Vagina (tissue), 2 donors: ENCODE data around the gene BCAS3. TPM values are rescaled to one million over a fixed set of nuclear protein-coding genes. Genes with fewer than 3 reads are reported as not detected.

Experiments used
- DNase-seq, 2 donors: peaks; one replicate each; pipeline ENCODE4 v3.0.0-alpha.2; 2017; ENCODE audit errors: extremely low spot score in 2 of 2
- H3K27ac ChIP-seq: fragments of 200-600 bp; sonication (generic); one replicate; pipeline ENCODE4 v1.5.1; 2019
- H3K27me3 ChIP-seq: fragments of 200-600 bp; sonication (generic); one replicate; pipeline ENCODE4 v1.5.1; 2019
- H3K36me3 ChIP-seq, 2 donors: fragments of 200-600 bp; sonication (generic); one replicate each; pipeline ENCODE4 v1.5.1; 2017 to 2019
- H3K4me1 ChIP-seq: fragments of 200-600 bp; sonication (generic); one replicate; pipeline ENCODE4 v1.5.1; 2019
- H3K4me3 ChIP-seq, 2 donors: fragments of 200-600 bp; sonication (generic); 1 replicate in 1 of 2; 2 replicates in 1 of 2; pipeline ENCODE4 v1.5.1; 2016 to 2019
- H3K9me3 ChIP-seq: fragments of 200-600 bp; sonication (generic); one replicate; pipeline ENCODE4 v1.5.1; 2019
- POLR2A ChIP-seq, 2 donors: fragments of 450-650 bp; IDR thresholded peaks; one replicate each; pipeline ENCODE4 v1.6.1; 2017; ENCODE audit warnings: antibody characterized with exemption in 2 of 2, mild to moderate bottlenecking in 2 of 2, moderate library complexity in 2 of 2
- POLR2AphosphoS5 ChIP-seq, 2 donors: sonication (generic); formaldehyde crosslinking; IDR thresholded peaks; one replicate each; pipeline ENCODE4 v1.9.0; 2017; ENCODE audit warnings: antibody characterized with exemption in 2 of 2, mild to moderate bottlenecking in 2 of 2, low read depth in 1 of 2; ENCODE audit not compliant: insufficient read depth in 1 of 2
- intact Hi-C: fragments of 100-400 bp; cut with DNase I; formaldehyde crosslinking; loops from one replicate; pipeline ENCODE4 v1.15.1; 2023
- total RNA-seq: library from RNA; depleted of rRNA; stranded (reverse); fragments of >200 nt; gene quantifications from one replicate; pipeline ENCODE4 v1.2.3, GENCODE V29; 2016
- TF ChIP-seq, protein P1 (sequence below), 3 experiments: fragments of 450-650 bp in 2 of 3; fragments of 200-600 bp in 1 of 3; sonication (generic) in 1 of 3; IDR thresholded peaks; one replicate each; pipeline ENCODE4 v1.5.1; 2017 to 2019; ENCODE audit warnings: antibody characterized with exemption in 3 of 3, mild to moderate bottlenecking in 2 of 3, moderate library complexity in 2 of 3

Gene BCAS3
- total RNA-seq, 1 donor from 2014 or later, result 33.1 TPM

DNA sequence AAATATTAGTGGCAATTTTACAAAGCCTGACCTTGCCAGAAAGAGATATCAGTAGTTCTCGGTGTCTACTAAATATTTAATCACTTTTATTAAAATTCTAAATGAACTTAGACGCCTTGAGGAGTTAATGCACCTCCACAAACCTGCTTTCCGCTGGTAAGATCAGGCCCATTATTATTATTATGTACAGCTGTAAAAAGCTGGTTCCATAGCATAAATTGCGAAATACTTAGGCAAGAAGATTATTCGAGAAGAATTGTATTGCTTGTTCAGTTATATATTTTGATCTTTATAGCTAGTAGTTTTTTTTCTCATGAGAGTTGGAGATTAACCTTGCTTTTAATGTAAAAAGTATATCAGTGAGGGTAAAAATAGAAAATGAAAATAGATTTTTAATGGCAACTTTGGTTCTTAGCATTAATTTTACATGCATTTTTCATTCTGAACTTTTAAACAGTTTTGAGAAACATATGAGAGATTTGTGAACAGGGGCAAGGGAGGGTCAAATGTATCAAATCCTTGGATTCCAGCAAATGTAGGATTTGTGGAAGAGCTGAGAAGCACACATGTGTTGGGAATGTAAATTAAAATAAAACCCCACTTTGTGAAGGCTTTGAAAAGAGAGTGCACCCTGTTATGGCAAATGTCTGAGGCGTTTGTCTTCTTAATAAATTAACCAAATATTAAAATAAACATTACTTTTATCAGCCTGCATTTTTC lies 471.6 kb downstream of the BCAS3 start:
- Histone ChIP-seq H3K27me3 (no peaks in the 10 kb centered on the region), H3K36me3 (no peaks in the 10 kb centered on the region), H3K9me3 (no peaks in the 10 kb centered on the region), H3K4me3 (no peak overlapping the region), H3K27ac (no peak overlapping the region), H3K4me1 (no peaks in the 10 kb centered on the region)
- intact Hi-C loops, result no loop called here
- DNase-seq, result no peak
- no peak for TF ChIP-seq POLR2A (IDR thresholded peaks at IDR 0.05)
- TF ChIP-seq POLR2AphosphoS5 (IDR thresholded peaks at IDR 0.05; ENCODE audit: insufficient read depth in 1 of 2, low read depth in 1 of 2), result no peak
- TF ChIP-seq, protein P1, sequence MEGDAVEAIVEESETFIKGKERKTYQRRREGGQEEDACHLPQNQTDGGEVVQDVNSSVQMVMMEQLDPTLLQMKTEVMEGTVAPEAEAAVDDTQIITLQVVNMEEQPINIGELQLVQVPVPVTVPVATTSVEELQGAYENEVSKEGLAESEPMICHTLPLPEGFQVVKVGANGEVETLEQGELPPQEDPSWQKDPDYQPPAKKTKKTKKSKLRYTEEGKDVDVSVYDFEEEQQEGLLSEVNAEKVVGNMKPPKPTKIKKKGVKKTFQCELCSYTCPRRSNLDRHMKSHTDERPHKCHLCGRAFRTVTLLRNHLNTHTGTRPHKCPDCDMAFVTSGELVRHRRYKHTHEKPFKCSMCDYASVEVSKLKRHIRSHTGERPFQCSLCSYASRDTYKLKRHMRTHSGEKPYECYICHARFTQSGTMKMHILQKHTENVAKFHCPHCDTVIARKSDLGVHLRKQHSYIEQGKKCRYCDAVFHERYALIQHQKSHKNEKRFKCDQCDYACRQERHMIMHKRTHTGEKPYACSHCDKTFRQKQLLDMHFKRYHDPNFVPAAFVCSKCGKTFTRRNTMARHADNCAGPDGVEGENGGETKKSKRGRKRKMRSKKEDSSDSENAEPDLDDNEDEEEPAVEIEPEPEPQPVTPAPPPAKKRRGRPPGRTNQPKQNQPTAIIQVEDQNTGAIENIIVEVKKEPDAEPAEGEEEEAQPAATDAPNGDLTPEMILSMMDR (IDR thresholded peaks at IDR 0.05), result no peak

DNA sequence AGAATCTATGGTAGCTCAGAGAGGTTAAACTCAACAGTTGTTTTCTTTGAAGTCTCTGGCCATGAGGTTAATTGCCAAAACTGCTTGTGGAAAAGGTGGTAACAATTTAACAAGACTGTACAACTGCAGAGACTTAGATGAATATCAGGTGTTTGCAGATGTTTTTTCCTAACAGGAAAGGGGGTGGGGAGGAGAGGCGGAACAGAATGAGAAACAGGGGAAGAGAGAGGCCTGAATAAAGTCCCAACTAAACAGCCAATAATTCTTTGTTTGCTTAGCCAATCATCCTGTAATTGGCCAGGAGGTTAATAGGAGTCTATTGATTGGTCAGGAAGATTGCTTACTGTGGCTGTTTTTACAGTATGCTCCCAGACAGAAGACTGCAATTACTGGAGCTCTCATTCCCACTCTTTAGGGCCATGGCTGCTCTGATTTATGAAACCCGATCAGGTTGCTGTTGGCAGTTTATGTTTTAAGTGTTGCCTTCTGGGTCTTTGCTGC lies 472.3 kb downstream of the BCAS3 start:
- Histone ChIP-seq H3K36me3 (no peaks in the 10 kb centered on the region), H3K4me3 (no peak overlapping the region), H3K27ac (no peak overlapping the region), H3K4me1 (no peaks in the 10 kb centered on the region), H3K9me3 (no peaks in the 10 kb centered on the region), H3K27me3 (no peaks in the 10 kb centered on the region)
- DNase-seq, result no peak
- TF ChIP-seq, protein P1 (IDR thresholded peaks at IDR 0.05), result no peak
- no peak for TF ChIP-seq POLR2A (IDR thresholded peaks at IDR 0.05)
- no peak for TF ChIP-seq POLR2AphosphoS5 (IDR thresholded peaks at IDR 0.05; ENCODE audit: insufficient read depth in 1 of 2, low read depth in 1 of 2)
- intact Hi-C loops, result no loop called here

DNA sequence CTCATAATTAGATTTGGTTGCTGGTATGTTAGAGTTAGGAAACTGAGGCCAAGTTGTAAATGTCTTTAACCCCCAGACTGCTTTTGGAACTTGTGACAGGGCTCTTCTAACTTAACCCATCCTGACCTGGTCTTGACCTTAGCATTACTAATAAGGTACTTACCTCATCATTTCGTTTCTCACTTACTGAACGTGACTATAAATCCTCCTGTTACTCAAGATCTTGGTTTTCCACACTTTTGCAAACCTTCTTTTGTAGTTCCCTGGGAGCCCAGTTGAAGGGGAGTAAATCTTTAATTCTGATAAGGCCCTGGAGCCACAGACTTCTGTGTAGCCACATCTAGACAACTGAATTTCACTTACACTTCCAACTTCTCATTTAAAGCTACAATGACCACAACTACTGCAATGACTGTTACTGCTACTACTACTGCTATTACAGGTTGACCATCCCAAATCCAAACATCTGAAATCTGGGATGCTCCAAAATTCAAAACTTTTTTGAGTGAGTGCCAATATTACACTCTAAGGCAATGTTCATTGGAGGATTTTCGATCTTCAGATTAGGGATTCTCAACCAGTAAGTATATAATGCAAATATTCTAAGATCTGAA lies 473.1 kb downstream of the BCAS3 start:
- Histone ChIP-seq H3K27ac (no peak overlapping the region), H3K4me1 (no peaks in the 10 kb centered on the region), H3K27me3 (no peaks in the 10 kb centered on the region), H3K9me3 (no peaks in the 10 kb centered on the region), H3K36me3 (no peaks in the 10 kb centered on the region), H3K4me3 (no peak overlapping the region)
- DNase-seq, result no peak
- intact Hi-C loops, result no loop called here
- TF ChIP-seq, protein P1 (IDR thresholded peaks at IDR 0.05), result no peak
- TF ChIP-seq POLR2AphosphoS5 (IDR thresholded peaks at IDR 0.05; ENCODE audit: insufficient read depth in 1 of 2, low read depth in 1 of 2) (no peak), POLR2A (IDR thresholded peaks at IDR 0.05) (no peak)

DNA sequence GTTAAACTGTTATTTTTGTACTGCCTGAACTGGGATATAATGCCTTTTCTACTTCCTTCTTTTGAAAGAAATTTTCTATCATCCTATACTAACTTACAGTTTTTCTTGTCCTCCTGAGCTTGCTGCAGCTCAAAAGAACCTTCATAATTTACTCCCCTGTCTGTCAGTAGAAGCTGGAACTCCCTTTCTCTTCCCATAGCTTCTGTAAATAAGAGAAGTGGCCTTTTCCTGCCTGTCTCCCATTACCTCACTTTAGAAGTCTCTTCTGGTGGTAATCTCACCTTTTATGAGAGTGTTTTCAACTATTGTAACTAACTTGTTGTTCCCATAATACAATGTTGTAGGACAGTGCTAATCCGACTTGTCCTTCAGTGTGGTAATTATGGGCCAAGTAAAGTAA lies 475.2 kb downstream of the BCAS3 start:
- H3K36me3 ChIP-seq, result no peaks in the 10 kb centered on the region
- no peak overlapping the region for H3K4me3 ChIP-seq
- H3K4me1 ChIP-seq, result peaks cover 12% of the 10 kb centered on the region
- no peaks in the 10 kb centered on the region for H3K9me3 ChIP-seq
- H3K27me3 ChIP-seq, result no peaks in the 10 kb centered on the region
- H3K27ac ChIP-seq, result no peak overlapping the region
- no peak for DNase-seq
- no peak for TF ChIP-seq POLR2AphosphoS5 (IDR thresholded peaks at IDR 0.05; ENCODE audit: insufficient read depth in 1 of 2, low read depth in 1 of 2)
- TF ChIP-seq, protein P1 (IDR thresholded peaks at IDR 0.05), result no peak
- TF ChIP-seq POLR2A (IDR thresholded peaks at IDR 0.05), result no peak
- intact Hi-C loops, result no loop called here
